Fibroblast of the aortic adventitia (primary cell): ENCODE data around the gene CSGALNACT2. TPM values are rescaled to one million over a fixed set of nuclear protein-coding genes. Genes with fewer than 3 reads are reported as not detected.
"Not testable (repeated sequence)": the region's sequence is repeated elsewhere in the genome, so short reads cannot be mapped to it uniquely, and the experiment has no call there.

Experiments used
- DNase-seq: peaks from one replicate; pipeline ENCODE4 v3.0.0-alpha.2; 2010; ENCODE audit warnings: low read depth
- H3K4me3 ChIP-seq: 2 replicates; pipeline ENCODE4 v1.5.1; 2011; ENCODE audit warnings: low read depth, mild to moderate bottlenecking, control low read depth, low read length, moderate library complexity
- total RNA-seq: library from RNA; depleted of rRNA; stranded (reverse); fragments of >200 nt; gene quantifications from 2 replicates; pipeline ENCODE4 v1.2.3, GENCODE V29; 2012; ENCODE audit warnings: low replicate concordance
- TF ChIP-seq, protein P1 (sequence below): IDR thresholded peaks from 2 replicates; pipeline ENCODE4 v1.5.1; 2011; ENCODE audit warnings: mild to moderate bottlenecking, low read length, control low read depth, inconsistent platforms; ENCODE audit not compliant: insufficient read depth

CSGALNACT2 gene
- total RNA-seq, 1 donor = 35.7 TPM

DNA sequence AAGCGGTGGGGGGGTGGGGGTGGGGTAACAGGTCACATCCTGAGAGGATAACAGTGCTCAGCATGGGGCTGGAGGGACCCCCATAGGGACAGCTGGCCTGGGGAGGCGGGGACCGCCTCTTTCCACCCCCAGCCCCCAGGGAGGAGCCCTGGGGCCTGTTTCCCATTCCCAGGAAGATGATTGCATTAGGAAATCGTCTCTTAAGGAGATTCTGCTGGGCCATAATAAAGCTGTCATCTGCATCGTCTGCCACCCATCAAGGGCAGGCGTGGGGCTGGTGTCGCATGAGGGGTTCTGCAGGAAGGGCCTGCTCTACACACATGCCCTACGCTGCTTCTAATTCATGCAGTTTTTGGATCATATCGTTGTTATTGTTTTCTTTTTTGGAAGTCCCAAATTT is 44.2 kb upstream of the CSGALNACT2 start:
- H3K4me3 ChIP-seq = no peak overlapping the region
- no peak for DNase-seq
- TF ChIP-seq, protein P1, sequence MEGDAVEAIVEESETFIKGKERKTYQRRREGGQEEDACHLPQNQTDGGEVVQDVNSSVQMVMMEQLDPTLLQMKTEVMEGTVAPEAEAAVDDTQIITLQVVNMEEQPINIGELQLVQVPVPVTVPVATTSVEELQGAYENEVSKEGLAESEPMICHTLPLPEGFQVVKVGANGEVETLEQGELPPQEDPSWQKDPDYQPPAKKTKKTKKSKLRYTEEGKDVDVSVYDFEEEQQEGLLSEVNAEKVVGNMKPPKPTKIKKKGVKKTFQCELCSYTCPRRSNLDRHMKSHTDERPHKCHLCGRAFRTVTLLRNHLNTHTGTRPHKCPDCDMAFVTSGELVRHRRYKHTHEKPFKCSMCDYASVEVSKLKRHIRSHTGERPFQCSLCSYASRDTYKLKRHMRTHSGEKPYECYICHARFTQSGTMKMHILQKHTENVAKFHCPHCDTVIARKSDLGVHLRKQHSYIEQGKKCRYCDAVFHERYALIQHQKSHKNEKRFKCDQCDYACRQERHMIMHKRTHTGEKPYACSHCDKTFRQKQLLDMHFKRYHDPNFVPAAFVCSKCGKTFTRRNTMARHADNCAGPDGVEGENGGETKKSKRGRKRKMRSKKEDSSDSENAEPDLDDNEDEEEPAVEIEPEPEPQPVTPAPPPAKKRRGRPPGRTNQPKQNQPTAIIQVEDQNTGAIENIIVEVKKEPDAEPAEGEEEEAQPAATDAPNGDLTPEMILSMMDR = no peak

DNA sequence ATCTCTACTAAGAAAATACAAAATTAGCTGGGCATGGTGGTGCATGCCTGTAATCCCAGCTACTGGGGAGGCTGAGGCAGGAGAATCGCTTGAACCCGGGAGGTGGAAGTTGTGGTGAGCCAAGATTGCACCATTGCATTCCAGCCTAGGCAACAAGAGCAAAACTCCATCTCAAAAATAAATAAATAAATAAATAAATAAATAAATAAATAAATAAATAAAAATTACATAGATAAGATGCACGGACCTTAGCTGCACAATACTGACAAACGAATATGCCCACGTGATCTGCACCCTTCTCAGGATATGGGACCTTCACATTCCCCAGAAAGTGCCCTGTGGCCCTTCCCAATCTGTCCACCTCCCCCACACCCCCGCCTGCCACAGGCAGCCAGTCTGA is 38.9 kb upstream of the CSGALNACT2 start:
- not testable (repeated sequence) for H3K4me3 ChIP-seq, DNase-seq

DNA sequence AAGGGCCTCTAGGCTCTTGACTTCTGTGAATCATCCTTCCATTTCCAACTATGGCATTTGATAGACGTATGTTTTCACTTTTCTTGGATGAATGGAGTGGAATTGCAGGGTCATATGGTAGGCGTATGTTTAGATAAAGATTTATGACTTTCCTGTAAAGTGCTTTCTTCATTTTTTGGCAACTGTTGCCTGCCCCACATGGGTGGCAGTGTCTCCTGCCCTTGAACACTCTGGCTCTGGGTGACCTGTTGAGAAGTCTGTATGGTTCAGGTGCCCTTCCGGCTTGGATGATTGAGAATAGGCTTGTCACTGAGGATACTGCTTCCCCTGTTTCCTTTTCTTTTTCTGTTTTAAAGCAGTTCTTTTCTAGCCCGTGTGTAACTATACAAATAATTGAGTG is 38.3 kb upstream of the CSGALNACT2 start:
- DNase-seq = no peak
- TF ChIP-seq, protein P1 = no peak
- no peak overlapping the region for H3K4me3 ChIP-seq

DNA sequence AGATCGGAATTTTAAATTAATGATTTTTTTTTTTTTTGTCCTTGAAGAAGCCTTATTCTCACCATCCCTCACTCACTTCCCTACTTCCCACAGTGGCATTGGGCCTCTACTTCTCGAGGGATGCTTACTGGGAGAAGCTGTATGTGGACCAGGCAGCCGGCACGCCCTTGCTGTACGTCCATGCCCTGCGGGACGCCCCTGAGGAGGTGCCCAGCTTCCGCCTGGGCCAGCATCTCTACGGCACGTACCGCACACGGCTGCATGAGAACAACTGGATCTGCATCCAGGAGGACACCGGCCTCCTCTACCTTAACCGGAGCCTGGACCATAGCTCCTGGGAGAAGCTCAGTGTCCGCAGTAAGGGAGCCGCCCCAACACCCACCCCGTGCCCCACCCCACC is 37.9 kb upstream of the CSGALNACT2 start:
- no peak for DNase-seq
- no peak overlapping the region for H3K4me3 ChIP-seq
- TF ChIP-seq, protein P1 = no peak

- TF ChIP-seq, protein P1 = no peak
- H3K4me3 ChIP-seq = no peak overlapping the region
- no peak for DNase-seq
These were observed 36.0 kb upstream of the CSGALNACT2 start for GRCh38 chr10:43102063-43102828.

DNA sequence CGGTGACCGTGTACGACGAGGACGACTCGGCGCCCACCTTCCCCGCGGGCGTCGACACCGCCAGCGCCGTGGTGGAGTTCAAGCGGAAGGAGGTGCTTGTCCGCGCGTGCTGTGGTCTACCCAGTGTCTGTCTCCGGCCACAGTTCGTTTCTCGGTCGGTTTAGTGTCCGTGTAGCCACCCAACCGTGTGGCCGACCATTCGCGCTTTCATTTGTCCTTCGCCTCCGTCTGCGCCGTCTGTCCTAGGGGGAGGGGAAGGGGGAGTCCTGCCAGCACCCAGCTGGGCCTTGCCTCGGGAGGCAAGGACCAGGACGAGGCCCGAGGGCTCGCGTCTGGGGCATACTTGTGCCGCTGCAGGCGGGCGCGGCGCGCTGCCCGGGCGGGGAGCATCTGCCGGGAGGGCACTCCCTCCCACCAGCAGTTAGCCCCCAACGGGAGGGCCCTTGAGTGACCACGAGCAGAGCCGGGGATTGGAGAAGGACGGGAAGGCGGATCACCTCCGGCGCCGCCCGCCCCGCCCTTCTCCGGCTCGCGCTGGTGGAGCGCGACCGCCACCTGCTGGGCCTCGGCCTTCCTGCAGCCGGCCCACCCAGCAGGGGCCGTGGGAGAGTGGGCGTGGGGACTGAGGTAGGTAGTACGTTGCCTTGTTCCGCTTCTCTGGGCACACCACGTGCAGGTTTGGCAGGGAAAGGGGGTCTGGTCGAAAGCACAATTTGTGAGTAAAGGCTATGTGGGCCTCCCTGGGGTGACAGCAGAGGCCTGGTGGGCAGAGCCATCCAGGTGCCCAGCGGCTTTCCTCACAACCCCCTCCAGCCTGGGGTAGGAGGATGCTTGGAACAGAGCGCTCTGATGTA is 32.9 kb upstream of the CSGALNACT2 start:
- peak; percentile 61 for DNase-seq
- TF ChIP-seq, protein P1 = peak; percentile 87
- H3K4me3 ChIP-seq = peak overlapping the region; percentile 64

GRCh38 chr10:43105956-43106229 is 32.4 kb upstream of the CSGALNACT2 start:
- DNase-seq = no peak
- H3K4me3 ChIP-seq = no peak overlapping the region
- TF ChIP-seq, protein P1 = no peak
